GM21515 (cell line): ENCODE results near the gene TMEM164.

Experiments used
- ATAC-seq: cut with Tn5 transposase; IDR thresholded peaks from one replicate; pipeline ENCODE4 v1.9.1; 2021; ENCODE audit not compliant: unreplicated experiment

TMEM164 gene

DNA sequence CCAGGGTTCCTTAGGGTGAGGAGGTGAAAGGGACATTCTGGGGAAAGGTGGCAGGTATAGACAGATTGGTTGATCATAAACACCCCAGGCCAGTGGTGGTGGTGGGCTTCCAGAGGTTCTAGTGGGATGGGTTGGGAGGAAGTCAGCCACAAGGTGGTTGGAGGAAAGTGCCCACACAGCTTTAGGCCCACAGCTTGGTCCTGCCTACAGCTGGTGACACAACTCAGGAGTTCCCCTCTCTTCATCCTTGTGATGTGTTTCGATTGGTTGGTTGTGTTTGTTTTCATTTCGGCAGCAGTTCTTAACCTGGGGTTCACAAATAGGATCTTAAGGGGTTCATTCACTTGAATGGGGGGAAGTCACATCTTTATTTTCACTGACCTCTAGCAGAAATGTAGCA is 157.0 kb downstream of the TMEM164 start:
- no peak for ATAC-seq

DNA sequence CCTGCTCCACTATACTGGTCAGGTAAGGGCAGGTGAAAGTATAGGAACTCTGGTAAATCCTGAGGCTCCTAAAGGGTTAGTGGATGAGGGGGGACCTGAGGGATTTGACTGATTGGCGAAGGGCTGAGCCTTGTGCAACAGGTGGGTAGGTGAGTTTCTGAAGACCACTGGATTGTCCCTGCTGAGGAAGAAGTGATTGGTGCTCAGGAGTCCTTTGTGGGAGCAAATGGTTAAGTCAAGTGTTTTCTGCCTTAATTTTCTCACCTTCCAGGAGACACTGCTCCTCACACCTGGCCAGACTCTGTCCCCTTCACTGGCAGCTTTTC is 158.4 kb downstream of the TMEM164 start:
- no peak for ATAC-seq

DNA sequence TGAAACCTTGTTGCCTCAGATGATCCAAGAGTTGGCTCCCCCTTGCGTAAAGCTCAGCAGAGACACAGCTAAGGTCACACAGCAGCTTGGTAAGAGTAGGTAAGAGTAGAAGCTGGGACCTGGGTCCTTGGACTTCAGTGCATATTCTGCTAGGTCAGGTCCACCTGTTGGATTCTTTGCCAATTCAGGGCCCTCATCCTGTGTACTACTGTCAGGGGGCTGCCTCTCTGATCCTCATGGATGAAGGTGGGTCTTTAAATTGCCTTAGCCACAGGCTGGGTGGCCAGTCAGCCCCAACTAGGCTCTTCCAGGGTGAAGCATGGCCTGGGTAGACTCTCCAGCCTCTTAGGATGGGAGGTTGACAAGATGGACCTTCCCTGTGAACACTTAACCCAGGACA is 159.2 kb downstream of the TMEM164 start:
- no peak for ATAC-seq

DNA sequence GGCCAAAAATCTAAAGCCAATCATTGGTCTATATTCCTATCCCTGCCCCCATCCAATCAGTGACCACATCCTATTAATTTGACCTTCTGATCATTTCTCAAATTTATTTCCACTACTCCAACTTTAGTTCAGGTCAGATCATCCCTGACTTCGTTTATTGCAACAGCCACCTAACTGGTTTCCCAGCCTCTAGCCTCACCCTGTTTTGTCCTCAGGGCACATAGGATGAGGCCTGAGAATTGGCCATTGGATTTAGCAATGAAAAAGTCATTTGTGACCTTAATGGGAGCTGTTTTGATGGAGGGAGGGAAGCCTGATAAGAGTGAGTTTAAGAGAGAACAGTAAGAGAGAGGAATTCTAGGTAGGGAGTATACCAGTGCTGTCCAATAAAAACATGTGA is 160.0 kb downstream of the TMEM164 start:
- no peak for ATAC-seq

DNA sequence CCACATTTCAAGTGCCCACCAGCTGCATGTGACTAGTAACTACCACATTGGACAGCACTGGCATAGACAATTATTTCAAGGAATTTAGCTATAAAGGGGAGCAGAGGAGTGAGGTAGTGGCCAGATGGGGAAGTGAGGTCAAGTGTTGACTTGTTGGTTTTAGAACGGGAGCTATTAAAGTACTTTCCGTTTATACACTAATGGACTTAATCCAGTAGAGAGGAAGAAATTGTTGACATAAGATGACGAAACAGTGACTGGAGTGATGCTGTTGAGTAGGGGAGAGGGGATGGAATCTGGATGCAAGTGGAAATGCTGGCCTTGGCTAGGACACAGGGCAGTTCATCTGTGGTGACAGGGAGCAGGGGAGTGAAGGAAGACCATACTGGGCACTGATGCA is 160.6 kb downstream of the TMEM164 start:
- ATAC-seq = no peak

DNA sequence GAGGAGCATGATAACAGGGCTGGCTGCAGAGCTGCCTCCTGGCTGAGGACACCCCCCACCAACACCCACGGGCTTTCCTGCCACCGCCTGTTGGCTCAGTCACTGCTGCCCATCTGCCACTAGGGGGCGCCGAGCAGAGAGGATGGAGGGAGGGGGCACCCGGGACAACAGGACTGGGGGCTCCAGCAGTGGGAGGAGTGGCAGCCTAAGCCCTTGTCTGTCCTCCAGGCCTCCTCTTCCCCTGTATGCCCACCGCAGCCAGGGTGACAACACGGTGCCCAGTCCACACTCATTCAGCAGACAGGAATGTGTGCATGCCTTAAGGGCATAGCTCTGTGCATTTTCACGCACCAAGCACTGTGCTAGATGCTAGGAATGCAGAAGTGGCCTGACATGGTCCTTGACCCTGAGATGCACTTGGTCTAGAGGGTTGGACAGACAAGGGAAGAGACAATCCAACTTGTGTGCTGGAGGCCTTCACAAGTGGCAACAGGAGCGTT is 165.1 kb downstream of the TMEM164 start:
- ATAC-seq = no peak

DNA sequence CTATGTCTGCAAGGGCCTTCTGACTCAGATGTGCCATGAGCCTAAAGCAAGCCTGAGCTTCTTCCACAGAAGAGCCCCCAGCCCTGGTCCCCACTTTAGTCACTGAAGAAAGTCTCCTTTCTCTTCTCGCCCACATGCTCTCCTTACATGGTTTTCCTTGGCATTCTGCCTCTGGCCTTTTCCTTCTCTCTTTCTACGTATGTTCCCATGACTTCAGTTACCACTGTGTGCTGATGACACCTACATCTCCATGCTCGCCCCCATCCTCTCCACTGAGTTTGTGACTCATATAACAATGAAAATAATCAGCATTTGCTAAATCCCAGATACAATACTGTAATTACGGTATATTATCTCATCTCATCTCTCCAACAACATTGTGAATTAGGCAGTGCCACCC is 165.7 kb downstream of the TMEM164 start:
- no peak for ATAC-seq

DNA sequence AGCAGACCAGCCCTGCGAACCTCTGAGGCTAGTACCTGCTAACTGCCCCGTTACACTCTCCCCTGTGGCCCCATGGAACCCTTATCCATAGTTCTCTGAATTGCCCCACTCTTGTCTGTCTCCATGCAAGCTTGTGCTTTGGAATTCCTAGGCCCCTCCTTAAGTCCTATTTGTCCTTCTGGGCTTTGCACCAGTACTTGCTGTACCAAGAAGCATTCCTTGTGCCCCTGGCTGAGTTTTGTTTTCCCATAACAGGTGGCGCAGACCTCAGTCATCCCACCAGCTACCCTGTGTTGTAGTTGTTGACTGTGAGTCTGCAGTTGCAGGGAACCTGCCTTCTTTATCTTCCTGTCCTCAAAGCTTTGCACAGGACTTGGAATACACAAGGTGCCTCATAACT is 167.1 kb downstream of the TMEM164 start:
- ATAC-seq = no peak

DNA sequence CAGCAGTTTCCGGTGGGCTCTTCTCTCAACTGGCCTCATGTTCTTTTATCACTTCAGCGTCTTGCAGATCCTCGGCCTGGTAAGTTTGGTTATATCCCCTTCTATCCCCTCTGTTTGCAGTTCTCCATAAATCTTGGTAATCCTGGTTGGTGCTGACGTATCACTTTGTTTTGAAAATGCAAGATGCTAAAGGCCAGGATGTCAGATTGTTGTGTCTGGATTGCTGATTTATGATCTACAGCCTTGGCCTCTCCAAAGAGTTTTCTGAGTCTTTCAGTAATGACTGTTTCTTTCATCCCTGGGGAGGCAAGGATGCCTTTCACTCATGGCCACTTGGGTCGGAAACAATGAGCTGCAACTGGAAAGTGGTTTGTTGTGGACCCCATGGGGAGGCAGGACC is 168.5 kb downstream of the TMEM164 start:
- no peak for ATAC-seq

DNA sequence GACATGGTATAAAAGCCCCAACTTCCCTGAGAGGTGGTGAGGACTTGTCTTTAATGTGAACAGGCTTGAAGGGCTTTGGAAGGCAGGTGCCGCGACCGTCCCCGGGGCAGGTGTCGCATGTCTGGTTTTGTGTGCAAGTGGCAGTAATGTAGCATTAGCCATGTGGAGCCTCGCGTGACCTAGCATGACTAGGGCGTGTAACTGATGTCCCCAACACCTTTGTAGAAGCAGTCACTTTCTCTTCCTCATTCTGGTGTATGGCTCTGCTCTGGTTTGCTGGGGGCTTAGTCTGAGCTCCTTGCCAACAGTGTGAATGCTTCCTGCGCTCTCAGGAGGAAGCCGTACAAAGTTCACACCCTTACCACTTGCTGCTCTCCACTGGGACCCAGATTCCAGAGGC is 169.3 kb downstream of the TMEM164 start:
- peak; percentile 99 for ATAC-seq

DNA sequence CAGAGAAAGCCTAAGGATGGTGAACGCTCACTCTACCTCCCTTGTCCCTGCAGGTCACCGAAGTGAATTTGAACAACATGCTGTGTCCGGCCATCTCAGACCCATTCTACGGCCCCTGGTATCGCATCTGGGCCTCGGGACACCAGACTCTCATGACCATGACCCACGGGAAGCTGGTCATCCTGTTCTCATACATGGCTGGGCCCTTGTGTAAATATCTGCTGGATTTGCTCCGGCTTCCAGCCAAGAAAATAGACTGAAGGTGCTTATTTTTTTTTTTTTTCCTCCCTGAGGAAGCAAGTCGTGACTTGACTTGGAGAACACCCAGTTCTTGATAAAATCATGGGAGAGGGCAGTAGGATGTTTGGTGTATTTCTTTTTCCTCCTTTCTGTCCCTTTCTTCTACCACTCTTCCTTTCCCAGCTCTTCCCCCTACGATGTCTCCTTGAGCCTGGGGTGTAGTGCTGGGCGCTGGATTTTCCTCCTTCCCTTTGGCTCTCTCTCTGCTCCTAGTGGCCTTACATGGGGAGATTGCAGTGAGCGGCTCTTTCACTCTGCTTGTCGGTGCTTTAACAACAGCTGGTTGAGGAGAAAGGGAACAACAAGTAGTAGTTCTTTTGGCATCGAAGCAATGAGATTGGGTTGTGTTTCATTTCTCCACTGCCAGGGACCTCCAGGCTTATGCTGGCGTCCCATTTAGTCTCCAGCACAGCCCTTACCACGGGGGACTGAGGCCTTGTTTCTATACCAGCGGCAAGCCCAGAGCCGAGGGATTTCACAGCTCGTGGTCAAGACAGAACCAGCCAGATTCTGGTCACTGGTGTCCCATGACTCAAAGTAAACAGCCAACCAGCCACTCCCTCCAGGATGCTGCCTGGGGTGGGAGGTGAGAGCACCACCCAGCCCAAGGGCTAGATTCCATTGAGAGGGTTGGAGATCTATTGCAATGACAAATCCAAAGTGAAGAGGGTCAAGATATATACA is 170.6 kb downstream of the TMEM164 start:
- ATAC-seq = no peak

DNA sequence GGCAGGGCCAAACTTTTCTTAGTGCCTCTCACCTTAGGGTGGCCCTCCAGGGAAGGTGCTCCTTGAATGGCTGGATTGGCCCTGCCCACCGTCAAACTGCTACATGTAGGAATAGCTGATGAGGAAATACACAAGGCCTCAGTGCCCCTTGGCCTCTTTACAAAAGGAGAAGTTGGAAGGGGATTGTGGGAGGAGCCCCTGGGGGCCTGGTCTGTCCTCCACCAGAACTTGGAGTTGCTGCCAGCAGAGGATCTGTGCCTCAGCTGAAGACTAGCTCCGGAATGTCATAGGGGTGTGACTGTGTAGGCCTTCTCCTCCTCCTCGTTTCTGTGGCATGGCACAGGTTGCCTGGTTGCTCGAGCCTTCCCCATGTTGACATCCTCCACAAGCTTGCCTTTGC is 172.2 kb downstream of the TMEM164 start:
- no peak for ATAC-seq

DNA sequence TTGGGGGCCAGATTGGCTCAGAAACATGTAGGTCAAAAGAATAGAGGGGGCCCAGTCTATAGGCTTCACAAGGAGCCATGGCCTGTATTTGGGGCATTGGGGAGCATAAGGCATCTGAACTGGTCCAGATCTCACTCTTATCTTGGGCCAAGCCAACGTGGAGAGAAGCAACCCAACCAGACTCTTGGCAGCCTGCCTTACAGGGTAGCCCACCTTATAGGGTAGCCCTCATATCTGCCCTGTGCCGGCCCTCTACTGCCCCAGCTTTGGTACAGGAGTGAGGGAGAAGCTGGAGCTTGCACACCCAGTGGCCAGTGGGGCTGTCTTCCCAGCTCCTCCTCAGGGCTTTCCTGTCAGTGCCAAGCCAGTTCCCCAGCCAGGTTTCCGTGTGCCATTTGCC is 172.8 kb downstream of the TMEM164 start:
- no peak for ATAC-seq

DNA sequence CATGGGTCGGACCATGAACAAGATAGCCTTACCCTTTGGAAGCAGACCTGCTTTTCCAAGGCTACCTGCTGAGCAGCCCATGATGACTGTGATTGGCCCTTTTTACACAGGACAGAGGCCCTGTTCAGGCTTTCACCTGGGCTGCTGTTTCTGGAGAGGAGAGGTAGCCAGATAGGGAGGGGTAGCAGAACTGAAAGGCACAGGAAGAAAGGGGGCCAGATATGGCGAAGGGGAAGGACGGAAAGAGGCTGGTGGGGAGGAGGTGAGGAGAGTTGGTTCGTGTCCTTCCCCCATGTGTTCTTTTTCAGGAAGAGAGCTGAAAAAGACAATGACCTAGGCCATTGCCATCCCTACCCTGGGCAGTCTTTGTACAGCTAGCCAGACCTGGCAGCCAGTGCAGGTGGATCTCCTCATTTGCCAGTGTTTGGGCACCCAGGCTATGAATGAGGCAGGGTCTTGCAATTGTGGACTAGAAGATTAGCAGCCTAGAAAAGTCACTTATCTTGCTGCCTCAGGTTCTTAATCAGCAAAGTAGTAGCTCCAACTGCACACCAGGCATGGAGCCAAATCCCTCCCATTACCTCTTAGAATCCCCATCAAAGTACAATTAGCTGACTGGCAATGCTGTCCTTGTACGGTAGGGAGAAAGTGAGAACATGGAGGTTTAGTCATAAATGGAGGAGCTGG is 175.4 kb downstream of the TMEM164 start:
- no peak for ATAC-seq

DNA sequence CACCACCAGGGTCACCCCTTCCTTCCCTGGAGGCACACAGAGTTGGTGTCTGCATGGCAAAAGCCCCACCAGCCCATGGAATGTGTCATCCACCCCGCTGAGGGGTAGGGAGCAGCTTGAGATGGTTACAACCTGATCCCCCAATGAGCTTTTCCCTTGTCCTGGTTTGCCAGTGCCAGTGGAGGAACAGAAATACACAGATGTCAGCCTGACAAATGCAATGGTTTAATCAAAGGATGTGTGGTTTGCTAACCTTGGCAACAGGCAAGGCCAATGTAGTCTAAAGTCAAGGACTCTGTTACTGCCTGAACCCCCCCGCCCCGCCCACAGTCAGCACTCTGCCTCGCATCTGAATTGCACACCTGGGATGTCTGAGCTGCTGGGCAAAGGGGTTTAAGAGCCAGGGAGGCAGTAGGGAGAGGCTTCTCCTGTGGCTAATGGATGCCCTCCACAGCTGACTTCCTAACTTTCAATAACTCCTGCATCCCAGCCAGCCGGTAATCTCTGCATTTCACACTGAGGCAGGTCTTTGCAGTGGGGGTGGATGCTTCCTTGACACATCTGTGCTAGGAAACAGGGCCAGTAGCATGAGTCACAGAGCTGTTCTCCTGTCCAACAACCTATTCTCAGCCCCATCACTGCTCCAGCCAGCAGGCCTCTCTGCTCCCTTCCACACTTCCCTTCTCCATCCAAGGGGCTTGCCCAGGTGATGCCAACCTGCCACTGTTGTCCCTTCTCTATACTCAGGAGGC is 177.4 kb downstream of the TMEM164 start:
- ATAC-seq = peak; percentile 40

DNA sequence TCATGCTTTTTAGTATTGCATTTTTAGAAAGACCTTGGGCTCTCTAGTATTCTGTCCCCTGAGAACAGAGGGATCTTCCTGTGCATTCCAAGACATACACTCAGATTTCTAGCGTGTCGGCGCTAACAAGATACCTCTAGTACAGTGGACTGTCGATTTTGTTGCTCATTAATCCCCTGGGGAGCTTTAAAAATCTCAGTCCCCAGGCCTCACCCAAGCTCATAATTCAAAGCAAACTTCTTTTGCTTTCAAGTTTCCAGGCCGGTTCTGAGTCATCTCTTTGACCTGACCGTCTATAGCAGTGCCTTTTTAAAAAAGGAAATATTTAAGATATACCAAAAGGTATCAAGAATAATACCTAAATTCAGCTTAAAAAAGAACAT is 178.0 kb downstream of the TMEM164 start:
- ATAC-seq = peak; percentile 91

DNA sequence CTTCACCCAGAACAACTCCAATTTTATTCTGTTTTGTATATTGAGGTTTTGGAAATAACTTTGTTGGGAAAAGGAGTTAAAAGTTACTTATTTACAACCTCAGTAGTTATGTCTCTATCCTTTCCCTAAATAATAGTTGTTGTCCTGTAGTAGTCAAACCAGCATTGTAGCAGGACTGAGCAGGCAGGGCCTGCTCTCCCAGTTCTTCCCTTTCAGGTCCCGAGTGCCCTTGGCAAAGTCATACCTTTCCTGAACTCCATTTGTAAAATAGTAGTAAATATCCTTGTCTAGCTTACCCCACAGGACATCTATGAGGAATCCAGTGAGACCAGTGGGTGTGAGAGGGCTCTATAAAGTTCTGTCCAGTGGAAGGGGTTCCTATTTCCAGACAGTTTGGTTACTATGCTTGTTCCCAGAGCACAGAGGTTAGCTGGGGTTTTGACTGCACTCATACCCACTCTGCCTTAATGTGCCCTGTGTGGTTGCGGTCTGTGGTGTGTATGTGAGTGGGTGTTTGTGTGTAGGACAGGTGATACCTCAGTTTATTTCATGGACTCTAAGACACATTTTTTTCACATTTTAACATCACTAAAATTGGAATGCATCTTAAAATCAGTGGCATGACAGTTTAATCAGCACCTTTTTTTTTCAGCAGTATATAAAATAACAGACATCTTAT is 178.7 kb downstream of the TMEM164 start:
- no peak for ATAC-seq

DNA sequence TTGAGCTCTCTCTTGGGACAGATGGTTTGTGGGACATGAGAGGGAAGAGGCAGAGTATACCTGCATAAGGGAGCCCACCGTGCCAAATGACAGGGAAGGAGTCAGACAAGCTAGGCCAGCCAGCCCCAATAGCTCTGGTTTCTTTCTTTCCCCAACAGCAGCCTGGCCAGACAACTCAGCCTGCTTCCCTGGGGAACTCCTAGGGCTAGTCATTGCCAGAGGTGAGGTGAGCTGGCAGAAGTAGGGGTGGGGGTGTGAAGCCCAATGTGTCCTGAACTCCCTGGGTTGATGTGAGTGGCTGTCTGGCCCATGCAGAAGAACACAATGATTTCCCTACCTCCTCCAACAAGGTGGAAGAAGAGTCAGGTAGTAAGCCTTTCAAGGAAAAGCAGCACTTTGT is 179.4 kb downstream of the TMEM164 start:
- ATAC-seq = no peak

DNA sequence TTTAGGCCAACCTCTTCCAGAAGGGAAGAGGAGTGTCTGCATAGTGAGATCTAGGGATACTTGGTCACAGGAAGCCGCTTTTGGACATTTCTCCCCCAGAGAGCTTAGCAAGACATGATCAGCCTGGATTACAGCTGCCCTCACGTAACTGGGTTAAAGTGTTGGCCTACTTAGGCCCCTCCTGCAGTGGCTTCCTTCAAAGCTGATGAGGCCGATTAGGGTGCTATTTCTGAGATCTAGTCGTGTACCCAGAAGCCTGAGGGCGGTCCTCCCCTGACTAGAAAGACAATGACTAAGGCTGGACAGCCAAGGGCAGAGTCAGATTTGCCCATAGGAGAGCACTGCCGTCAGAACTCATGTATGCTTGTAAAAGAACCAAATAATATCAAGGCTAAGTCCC is 180.0 kb downstream of the TMEM164 start:
- no peak for ATAC-seq

DNA sequence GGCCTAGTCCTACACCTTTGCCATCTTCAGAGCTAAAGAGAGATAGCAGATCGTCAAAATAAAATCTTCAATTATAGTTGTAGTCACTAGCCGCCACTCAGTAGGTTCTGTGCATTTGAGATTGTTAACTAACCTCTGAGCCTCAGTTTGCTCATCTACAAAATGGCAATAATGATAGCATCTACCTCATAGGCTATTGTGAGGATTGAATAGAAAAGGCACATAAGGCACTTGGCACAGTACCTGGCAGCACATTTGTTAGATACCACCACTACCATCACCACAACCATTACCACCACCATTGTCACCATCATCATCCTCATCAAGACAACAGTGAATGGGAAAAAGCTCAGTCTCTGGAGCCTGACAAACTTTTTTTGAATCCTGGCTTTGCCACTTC is 180.4 kb downstream of the TMEM164 start:
- no peak for ATAC-seq
